ENCODE results near the gene UBL3. TPM values are rescaled to one million over a fixed set of nuclear protein-coding genes. Genes with fewer than 3 reads are reported as not detected.
A peak's percentile ranks its signal among the peaks of the same experiment; 100 is the strongest.

The UBL3 gene
- total RNA-seq, 1 donor from 2014 or later, result 21.3 TPM

GRCh38 chr13:29855784-29856183 lies 5.4 kb upstream of the UBL3 start:
- Mint-ChIP-seq H3K4me3 (ENCODE audit: unreplicated experiment) (no peak overlapping the region), H3K27me3 (ENCODE audit: unreplicated experiment) (peaks cover 5% of the 10 kb centered on the region), H3K27ac (ENCODE audit: unreplicated experiment) (no peak overlapping the region), H3K9me3 (ENCODE audit: unreplicated experiment) (peaks cover 2% of the 10 kb centered on the region), H3K36me3 (ENCODE audit: unreplicated experiment) (no peaks in the 10 kb centered on the region), H3K4me1 (ENCODE audit: low read depth, unreplicated experiment) (peaks cover 1% of the 10 kb centered on the region)
- DNase-seq, result no peak
- TF ChIP-seq, protein P1, sequence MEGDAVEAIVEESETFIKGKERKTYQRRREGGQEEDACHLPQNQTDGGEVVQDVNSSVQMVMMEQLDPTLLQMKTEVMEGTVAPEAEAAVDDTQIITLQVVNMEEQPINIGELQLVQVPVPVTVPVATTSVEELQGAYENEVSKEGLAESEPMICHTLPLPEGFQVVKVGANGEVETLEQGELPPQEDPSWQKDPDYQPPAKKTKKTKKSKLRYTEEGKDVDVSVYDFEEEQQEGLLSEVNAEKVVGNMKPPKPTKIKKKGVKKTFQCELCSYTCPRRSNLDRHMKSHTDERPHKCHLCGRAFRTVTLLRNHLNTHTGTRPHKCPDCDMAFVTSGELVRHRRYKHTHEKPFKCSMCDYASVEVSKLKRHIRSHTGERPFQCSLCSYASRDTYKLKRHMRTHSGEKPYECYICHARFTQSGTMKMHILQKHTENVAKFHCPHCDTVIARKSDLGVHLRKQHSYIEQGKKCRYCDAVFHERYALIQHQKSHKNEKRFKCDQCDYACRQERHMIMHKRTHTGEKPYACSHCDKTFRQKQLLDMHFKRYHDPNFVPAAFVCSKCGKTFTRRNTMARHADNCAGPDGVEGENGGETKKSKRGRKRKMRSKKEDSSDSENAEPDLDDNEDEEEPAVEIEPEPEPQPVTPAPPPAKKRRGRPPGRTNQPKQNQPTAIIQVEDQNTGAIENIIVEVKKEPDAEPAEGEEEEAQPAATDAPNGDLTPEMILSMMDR (IDR thresholded peaks at IDR 0.05; ENCODE audit: partially characterized antibody, unreplicated experiment), result no peak

DNA sequence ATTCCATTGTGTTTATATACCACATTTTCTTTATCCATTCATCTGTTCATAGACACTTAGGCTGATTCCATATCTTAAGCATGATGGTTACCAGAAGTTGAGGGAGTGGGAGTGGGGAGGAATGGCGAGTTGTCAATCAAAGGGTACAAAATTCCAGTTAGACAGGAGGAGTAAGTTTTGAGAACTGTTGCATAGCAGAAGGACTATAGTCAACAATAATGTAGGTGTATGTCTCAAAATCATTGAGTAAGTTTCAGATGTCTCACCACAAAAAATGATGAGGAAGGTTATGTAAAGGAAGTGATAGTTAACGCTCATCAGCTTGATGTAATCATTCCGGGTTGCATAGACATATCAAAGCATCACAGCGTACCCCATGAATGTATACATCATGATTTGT lies 4.6 kb upstream of the UBL3 start:
- Mint-ChIP-seq H3K36me3 (ENCODE audit: unreplicated experiment) (no peaks in the 10 kb centered on the region), H3K4me3 (ENCODE audit: unreplicated experiment) (no peak overlapping the region), H3K27me3 (ENCODE audit: unreplicated experiment) (peaks cover 6% of the 10 kb centered on the region), H3K27ac (ENCODE audit: unreplicated experiment) (no peak overlapping the region), H3K9me3 (ENCODE audit: unreplicated experiment) (peaks cover 4% of the 10 kb centered on the region), H3K4me1 (ENCODE audit: low read depth, unreplicated experiment) (peaks cover 1% of the 10 kb centered on the region)
- TF ChIP-seq, protein P1 (IDR thresholded peaks at IDR 0.05; ENCODE audit: partially characterized antibody, unreplicated experiment), result no peak
- no peak for DNase-seq

DNA sequence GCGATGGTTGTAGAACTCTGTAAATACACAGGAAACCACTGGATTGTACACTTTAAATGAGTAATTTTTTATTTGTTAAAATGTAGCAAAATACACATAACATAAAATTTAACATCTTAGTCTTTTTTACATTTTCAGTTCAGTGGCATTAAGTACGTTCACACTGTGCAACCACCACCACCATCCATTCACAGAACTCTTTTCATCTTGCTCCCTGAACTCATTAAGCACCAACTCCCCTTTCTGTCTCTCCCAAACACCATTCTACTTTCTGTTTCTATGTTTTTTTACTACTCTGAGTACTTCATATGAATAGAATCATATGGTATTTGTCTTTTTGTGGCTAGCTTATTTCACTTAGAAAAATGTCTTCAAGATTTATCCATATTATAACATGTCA lies 2.7 kb upstream of the UBL3 start:
- Mint-ChIP-seq H3K36me3 (ENCODE audit: unreplicated experiment) (no peaks in the 10 kb centered on the region), H3K27me3 (ENCODE audit: unreplicated experiment) (peaks cover 6% of the 10 kb centered on the region)

GRCh38 chr13:29852472-29853054 lies 2.1 kb upstream of the UBL3 start:
- H3K27me3 Mint-ChIP-seq (ENCODE audit: unreplicated experiment), result peaks cover 6% of the 10 kb centered on the region
- peaks cover 4% of the 10 kb centered on the region for H3K4me1 Mint-ChIP-seq (ENCODE audit: low read depth, unreplicated experiment)
- no peak overlapping the region for H3K4me3 Mint-ChIP-seq (ENCODE audit: unreplicated experiment)
- H3K36me3 Mint-ChIP-seq (ENCODE audit: unreplicated experiment), result no peaks in the 10 kb centered on the region
- H3K27ac Mint-ChIP-seq (ENCODE audit: unreplicated experiment), result no peak overlapping the region
- TF ChIP-seq, protein P1 (IDR thresholded peaks at IDR 0.05; ENCODE audit: partially characterized antibody, unreplicated experiment), result no peak
- no peak for DNase-seq
- peaks cover 10% of the 10 kb centered on the region for H3K9me3 Mint-ChIP-seq (ENCODE audit: unreplicated experiment)

More for the DNA sequence above, 2.7 kb upstream of the UBL3 start:
- Mint-ChIP-seq H3K4me1 (ENCODE audit: low read depth, unreplicated experiment) (peaks cover 1% of the 10 kb centered on the region), H3K9me3 (ENCODE audit: unreplicated experiment) (peaks cover 10% of the 10 kb centered on the region), H3K4me3 (ENCODE audit: unreplicated experiment) (no peak overlapping the region), H3K27ac (ENCODE audit: unreplicated experiment) (no peak overlapping the region)
- TF ChIP-seq, protein P1 (IDR thresholded peaks at IDR 0.05; ENCODE audit: partially characterized antibody, unreplicated experiment), result no peak
- DNase-seq, result no peak

GRCh38 chr13:29849731-29850212 lies 645 bp downstream of the UBL3 start:
- peak overlapping the region; percentile 95 for H3K4me3 Mint-ChIP-seq (ENCODE audit: unreplicated experiment)
- no peaks in the 10 kb centered on the region for H3K36me3 Mint-ChIP-seq (ENCODE audit: unreplicated experiment)
- H3K27me3 Mint-ChIP-seq (ENCODE audit: unreplicated experiment), result peaks cover 4% of the 10 kb centered on the region
- H3K9me3 Mint-ChIP-seq (ENCODE audit: unreplicated experiment), result peaks cover 10% of the 10 kb centered on the region
- H3K27ac Mint-ChIP-seq (ENCODE audit: unreplicated experiment), result peak overlapping the region; percentile 92
- TF ChIP-seq, protein P1 (IDR thresholded peaks at IDR 0.05; ENCODE audit: partially characterized antibody, unreplicated experiment), result no peak
- peak; percentile 68 for DNase-seq
- H3K4me1 Mint-ChIP-seq (ENCODE audit: low read depth, unreplicated experiment), result peaks cover 16% of the 10 kb centered on the region

Data from glutamatergic neuron (in vitro differentiated cells).